GM12875 (cell line): ENCODE data around the gene ITGAX.
A peak's percentile ranks its signal among the peaks of the same experiment; 100 is the strongest.

Experiments
- H3K4me3 ChIP-seq: one replicate; pipeline ENCODE4 v1.5.1; 2011; ENCODE audit warnings: low read depth, low read length, control low read depth
- CTCF ChIP-seq: IDR thresholded peaks from 2 replicates; pipeline ENCODE4 v1.5.1; 2011; ENCODE audit warnings: low read depth, mild to moderate bottlenecking, control low read depth, inconsistent platforms, low read length, moderate library complexity, borderline replicate concordance; ENCODE audit not compliant: insufficient read depth

Gene ITGAX

GRCh38 chr16:31377210-31377903 lies 22.4 kb downstream of the ITGAX start:
- H3K4me3 ChIP-seq = no peak overlapping the region
- no peak for TF ChIP-seq CTCF

- no peak overlapping the region for H3K4me3 ChIP-seq
- TF ChIP-seq CTCF = no peak
Observed at GRCh38 chr16:31380201-31380600, 25.2 kb downstream of the ITGAX start.

GRCh38 chr16:31382485-31383161 lies 27.6 kb downstream of the ITGAX start:
- no peak overlapping the region for H3K4me3 ChIP-seq
- peak; percentile 86 for TF ChIP-seq CTCF

GRCh38 chr16:31385680-31386079 lies 30.7 kb downstream of the ITGAX start:
- no peak overlapping the region for H3K4me3 ChIP-seq
- no peak for TF ChIP-seq CTCF

GRCh38 chr16:31386157-31386984 lies 31.4 kb downstream of the ITGAX start:
- no peak overlapping the region for H3K4me3 ChIP-seq
- TF ChIP-seq CTCF = no peak

- no peak for TF ChIP-seq CTCF
Observed at GRCh38 chr16:31388535-31388934, 33.6 kb downstream of the ITGAX start.

More at GRCh38 chr16:31388535-31388934, 33.6 kb downstream of the ITGAX start:
- no peak overlapping the region for H3K4me3 ChIP-seq
